Lower leg skin (tissue), 3 donors: ENCODE measurements around the gene HOXC12.

Experiments
- POLR2A ChIP-seq, 2 donors: fragments of 450-650 bp; IDR thresholded peaks; one replicate each; pipeline ENCODE4 v1.6.1; 2016 to 2017; ENCODE audit warnings: antibody characterized with exemption in 2 of 2, mild to moderate bottlenecking in 1 of 2, moderate library complexity in 1 of 2
- TF ChIP-seq, protein P1 (sequence below), 3 donors: fragments of 450-650 bp; IDR thresholded peaks; one replicate each; pipeline ENCODE4 v1.5.1; 2016; ENCODE audit warnings: antibody characterized with exemption in 3 of 3, mild to moderate bottlenecking in 3 of 3, moderate library complexity in 2 of 3

DNA sequence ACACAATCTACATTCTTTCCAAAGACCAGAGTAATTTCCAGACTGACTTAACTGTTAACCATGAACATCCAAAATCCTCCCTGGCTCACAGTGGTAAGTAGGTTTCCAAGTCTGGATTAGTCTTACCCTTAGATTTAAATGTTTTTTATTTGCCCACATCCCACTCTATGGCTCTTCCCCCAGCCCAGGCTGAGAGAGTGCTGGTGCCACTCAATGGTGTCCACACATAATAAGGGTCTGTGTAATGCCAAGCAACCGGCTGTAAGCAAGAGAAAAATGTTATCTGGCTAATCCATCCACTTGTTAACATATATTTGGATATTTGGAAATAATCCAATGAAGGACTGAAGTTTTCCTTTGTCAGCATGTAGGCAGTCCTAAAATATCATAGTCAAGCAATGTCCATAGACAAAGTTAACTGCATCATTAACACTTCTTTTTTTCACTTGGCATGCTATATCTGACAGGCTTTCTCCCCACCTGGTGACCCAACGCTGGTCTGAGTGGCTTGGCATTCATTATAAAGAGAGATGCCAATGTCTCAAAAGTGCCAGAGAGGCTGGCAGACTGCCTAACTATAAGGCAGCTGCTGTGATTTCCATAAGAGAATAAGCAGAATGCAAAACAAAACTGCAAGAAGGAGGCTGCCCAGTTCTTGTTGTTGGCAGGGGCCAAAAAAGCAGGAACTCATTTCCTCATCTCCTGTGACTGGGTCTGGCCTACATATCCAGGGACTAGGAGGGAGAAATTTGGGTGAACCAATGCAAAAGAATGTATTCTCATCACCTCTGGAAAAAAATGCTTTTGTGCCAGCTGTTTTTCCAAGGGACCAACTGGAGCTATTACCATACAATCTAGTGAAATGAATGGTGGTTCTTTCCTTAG, 29.9 kb upstream of the HOXC12 start:
- TF ChIP-seq, protein P1, sequence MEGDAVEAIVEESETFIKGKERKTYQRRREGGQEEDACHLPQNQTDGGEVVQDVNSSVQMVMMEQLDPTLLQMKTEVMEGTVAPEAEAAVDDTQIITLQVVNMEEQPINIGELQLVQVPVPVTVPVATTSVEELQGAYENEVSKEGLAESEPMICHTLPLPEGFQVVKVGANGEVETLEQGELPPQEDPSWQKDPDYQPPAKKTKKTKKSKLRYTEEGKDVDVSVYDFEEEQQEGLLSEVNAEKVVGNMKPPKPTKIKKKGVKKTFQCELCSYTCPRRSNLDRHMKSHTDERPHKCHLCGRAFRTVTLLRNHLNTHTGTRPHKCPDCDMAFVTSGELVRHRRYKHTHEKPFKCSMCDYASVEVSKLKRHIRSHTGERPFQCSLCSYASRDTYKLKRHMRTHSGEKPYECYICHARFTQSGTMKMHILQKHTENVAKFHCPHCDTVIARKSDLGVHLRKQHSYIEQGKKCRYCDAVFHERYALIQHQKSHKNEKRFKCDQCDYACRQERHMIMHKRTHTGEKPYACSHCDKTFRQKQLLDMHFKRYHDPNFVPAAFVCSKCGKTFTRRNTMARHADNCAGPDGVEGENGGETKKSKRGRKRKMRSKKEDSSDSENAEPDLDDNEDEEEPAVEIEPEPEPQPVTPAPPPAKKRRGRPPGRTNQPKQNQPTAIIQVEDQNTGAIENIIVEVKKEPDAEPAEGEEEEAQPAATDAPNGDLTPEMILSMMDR (IDR thresholded peaks at IDR 0.05): no peak
- TF ChIP-seq POLR2A (IDR thresholded peaks at IDR 0.05): no peak
